ENCODE measurements around the gene PTPRD.

GRCh38 chr9:8651070-8651845 is 1961.5 kb downstream of the PTPRD start:
- TF ChIP-seq, protein P1, sequence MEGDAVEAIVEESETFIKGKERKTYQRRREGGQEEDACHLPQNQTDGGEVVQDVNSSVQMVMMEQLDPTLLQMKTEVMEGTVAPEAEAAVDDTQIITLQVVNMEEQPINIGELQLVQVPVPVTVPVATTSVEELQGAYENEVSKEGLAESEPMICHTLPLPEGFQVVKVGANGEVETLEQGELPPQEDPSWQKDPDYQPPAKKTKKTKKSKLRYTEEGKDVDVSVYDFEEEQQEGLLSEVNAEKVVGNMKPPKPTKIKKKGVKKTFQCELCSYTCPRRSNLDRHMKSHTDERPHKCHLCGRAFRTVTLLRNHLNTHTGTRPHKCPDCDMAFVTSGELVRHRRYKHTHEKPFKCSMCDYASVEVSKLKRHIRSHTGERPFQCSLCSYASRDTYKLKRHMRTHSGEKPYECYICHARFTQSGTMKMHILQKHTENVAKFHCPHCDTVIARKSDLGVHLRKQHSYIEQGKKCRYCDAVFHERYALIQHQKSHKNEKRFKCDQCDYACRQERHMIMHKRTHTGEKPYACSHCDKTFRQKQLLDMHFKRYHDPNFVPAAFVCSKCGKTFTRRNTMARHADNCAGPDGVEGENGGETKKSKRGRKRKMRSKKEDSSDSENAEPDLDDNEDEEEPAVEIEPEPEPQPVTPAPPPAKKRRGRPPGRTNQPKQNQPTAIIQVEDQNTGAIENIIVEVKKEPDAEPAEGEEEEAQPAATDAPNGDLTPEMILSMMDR (conservative IDR thresholded peaks at IDR 0.05; ENCODE audit: low read depth in 2 of 2), result no peak
- no peak for TF ChIP-seq EZH2 (IDR thresholded peaks at IDR 0.05; ENCODE audit: low read depth, unreplicated experiment)
